ENCODE measurements around the gene PPP2R2D.
"Not testable (repeated sequence)": the region's sequence is repeated elsewhere in the genome, so short reads cannot be mapped to it uniquely, and the experiment has no call there.

PPP2R2D gene

DNA sequence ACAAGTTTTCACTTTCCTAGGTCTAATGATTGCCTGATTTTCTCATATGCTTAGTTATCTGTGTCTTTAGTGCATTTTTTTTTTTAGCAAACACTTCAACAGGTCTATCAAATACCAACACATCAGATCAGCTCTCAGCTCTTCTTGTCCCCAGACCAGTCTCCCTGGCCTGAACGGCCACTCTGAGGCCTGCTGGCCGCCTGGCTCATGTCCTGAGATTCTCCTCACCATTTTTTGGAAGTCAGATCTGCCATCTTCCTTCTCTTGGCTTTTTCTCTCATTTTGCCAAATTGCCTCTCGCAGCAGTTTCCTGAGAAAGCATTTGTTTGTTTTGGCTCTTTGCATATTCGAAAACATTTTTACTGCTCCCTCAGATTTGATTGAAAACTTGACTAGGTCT is 29.3 kb downstream of the PPP2R2D start:
- DNase-seq: no peak

DNA sequence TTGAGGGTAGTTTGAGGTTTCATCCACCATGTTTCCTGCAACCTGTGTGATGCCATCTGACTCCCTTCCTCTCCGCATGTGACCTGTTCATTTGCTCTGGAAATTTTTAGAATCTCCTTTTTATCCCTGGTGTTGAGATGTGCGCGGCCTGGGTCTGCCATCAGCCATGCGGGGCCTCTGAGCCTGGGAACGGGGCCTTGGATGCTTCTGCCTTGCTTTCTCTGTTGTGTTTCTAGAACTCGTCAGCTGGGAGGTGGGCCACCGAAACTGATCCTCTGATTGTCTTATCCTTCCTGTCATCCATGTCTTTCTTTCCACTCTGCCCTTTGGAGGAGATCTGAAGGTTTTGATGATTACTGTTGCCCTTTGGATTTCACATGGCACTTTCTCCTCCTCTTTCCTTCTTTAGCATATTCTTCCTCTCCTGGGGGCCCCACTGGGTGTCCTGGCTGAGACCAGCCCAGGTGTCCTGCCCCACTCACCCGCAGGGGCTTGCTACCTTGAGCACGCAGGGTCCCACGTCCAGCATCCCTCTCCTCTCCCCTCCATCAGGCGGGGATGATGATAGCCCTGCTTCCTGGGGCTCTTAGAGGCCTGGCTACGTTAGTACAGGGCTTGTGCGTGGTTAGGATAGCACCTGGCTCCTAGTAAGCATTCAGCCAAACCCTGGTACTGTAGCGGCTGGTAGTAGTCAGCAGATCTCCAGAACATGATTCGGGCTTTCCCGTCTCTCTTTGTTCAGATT is 29.9 kb downstream of the PPP2R2D start:
- no peak for DNase-seq

DNA sequence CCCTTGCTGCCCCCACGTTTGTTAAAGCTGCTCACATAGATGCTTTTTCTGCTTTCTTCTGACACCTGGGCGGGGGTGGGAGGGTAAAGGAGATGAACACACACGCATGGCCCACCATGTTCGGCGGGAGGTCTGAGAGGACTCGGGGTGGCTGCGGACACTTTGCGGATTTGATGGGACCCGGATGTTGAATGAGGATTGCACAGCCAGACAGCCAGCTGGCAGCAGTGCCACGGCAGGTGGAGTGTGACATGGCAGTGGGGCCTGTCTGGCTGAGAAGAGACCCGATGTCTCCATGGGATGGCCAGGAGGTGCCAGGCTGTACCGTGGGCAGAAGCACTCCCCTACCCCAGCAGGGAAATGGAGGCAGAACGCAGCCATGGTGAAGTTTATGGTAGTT is 31.2 kb downstream of the PPP2R2D start:
- no peak for DNase-seq

DNA sequence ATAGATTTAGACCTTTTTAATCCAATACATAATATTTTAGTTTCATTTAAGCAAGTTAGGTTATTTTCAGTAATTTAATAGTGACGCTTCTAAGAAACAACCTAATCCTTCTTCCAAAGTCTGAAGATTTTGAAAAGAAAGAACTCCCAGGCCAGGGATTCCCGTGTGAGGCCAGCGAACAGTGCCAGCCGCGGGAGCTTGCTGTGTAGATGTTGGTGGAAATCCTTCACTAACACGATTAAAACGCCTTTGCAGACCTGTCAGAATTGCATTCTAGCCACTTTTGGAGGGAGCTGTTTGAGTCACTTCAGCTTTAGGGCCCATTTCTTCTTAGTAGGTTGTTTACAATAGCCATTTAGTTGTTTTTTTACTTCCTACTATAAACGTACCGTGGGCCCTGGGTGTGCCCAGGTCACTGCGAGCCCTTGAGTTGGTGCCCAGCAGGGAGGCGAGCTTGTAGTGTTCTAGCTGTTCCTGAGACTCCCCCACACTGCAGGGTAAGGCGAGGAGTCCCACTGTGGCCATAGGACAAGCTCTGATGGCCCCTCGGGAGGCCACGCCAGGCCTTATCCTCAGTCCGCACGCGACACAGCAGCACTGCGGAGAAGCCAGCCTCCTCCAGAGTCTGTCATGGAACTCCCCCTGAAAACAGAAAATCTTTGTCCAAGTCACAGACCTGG is 32.3 kb downstream of the PPP2R2D start:
- no peak for DNase-seq

DNA sequence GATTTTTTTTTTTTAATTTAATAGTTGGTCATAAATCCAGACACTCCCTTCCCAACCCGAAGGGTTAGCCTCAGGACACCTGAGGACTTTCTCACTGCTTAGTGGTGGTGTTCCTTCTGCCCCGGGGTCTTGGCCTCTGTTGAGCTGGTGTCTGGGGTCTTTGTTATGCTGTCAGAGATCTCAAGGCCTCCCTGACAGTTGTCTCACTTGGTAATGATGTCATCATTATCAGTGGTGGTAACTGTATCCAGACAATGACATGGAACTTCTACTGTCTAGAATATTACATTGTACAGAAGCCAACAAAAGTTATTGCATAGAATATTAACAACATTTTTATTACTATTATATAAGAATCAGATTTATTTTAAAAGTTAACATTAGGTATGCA is 32.9 kb downstream of the PPP2R2D start:
- no peak for DNase-seq

DNA sequence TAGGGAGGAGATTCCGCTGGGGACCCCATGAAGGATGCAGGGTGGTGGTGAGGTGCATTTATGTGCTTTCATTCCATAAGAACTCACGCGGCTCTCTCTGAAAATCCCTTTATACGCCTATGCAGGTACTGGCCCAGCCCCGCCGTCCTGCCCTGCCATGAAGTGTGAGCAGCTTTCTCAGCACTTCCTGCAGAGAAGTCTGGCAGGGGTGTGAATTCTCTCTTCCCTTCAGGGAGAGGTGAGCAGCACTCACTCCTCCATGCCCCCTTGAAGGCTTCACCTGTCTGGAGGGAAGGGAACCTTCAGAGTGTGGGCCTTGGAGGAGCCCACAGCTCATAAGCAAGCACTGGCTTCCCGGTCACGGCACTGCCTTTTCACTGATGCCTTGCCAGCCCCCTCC is 34.0 kb downstream of the PPP2R2D start:
- DNase-seq: no peak

DNA sequence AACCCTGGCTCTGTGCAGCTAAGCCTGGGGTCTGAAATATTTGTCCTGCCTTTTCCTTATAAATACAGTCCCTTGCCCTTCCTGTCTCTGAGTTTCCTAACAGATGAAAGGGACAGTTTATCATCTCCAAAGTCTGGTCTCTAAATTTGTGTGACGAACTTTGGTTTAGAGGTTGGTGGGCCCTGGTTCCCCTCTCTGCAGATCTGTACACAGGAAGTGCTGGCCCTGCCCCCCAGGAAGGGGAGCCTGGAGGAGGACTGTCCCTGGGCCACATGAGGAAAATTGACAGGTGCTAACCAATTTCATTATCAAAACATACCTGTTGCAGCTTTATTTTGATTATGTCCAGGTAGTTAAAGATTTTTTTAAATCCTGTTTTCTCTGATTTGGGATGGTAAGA is 34.5 kb downstream of the PPP2R2D start:
- DNase-seq: no peak

DNA sequence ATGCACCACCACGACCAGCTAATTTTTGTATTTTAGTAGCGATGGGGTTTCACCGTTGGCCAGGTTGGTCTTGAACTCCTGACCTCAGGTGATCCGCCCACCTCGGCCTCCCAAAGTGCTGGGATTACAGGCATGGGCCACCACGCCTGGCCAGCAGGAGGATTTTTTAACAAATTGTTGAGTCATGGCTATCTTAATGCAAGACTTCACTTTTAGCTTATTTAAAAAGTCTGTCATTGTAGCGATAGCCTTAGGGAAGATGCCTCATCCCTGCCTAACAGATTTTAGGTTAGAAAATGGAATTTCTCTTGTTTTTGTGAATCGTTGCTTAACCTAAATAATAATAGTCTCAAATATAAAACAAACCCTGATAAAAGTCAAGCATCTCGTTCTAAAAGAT is 35.5 kb downstream of the PPP2R2D start:
- DNase-seq: no peak

DNA sequence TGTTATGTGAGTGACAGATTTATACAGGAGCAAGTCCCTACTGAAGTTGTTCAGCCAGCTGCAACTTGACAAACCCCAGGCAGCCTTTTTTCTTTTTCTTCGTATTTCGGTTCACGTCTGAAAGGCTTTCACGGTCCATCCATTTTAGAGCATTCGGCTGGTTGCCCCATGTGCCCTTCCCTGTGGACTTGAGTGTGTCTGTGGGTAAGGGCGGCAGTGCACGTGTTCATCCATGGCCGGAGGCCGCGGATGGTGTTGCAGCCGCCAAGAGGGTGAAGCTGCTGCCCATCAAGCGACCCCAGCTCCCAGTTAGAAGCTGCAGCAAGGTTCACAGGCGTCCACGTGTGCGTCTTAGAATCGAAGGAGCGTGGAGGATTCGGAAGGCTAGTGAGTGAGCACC is 35.9 kb downstream of the PPP2R2D start:
- DNase-seq: no peak

DNA sequence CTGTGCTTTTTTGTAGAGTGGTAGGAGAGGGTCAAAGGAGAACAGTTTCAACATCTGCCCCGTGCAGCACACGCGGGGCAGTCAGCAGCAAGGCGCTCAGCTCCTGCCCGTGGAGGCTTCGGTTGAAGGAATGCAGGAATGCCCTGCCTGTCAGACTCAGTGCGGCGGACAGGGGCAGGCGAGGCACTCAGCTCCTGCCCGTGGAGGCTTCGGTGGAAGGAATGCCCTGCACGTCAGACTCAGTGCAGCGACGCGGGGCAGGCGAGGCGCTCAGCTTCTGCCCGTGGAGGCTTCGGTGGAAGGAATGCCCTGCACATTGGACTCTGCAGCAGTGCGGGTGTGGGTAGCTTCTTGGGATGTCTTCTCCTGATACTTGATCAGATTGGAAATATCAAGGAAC is 37.0 kb downstream of the PPP2R2D start:
- no peak for DNase-seq

DNA sequence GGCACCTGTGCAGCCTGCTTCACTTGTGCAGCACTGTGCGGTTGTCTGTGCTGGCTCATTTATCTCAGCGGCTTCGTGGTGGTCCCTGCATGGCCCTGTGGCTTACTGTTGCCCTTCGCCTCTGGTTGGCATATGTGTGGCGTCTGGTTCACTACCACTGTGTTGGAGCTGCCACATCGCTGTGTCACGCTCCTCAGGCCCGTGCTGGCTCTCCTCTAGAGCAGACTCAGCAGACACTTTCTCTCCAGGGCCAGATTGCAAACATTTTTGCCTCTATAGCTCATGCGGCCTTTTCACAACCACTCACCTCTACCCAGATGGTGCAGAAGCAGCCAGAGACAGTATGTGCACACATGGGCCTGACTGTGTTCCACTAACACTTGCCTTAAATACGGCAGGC is 37.9 kb downstream of the PPP2R2D start:
- DNase-seq: no peak

DNA sequence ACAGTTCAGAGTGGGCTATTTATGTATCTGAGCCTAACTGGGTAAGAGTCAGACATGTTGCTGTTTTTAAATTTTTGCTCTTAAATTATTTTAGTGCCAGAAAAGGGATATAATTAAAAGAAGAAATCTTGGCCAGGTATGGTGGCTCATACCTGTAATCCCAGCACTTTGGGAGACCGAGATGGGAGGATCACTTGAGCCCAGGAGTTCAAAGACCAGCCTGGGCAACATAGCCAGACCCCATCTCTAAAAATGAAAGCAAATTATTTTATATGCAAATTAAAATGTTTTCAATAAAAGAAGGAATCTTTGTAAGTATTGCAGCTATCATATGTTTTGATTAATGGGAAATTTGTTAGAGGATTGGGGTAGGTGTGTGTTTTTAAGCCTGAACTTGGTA is 41.6 kb downstream of the PPP2R2D start:
- DNase-seq: no peak

DNA sequence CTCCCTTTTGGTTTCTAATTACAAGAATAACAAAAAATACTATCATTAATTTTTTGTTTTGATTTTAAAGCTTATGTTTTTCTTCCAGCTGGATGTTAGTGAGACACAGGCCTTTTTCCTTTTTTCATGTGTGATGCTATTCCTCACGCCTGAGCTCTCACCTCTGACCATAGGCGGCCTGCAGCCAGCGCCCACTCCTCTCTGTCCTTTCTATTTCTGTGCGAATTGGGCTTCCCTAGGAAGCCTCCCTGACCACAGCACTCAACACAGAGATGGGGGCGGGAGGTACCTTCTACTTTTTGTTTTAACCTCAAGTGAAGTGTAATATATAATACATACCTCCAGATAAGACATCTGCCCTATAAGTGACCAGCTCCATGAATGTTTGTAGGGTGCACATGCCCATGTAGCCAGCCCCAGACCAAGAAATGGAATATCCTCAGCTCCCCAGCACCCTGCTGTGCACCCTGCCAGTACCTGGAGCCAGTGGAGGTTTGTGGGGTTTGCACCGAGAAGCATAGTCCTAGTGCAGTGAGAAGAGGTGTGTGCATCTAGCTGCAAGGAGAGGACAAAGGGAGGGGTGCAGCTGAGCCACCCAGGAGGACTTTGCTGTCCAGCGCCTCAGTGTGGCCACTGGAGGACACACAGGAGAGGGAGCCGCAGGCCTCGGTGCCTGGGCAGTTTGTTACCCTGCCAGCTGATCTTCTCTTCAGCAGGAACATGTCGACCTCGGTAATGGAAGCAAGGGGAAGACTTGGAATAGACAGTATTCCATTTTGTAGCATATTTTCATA is 42.4 kb downstream of the PPP2R2D start:
- no peak for DNase-seq

DNA sequence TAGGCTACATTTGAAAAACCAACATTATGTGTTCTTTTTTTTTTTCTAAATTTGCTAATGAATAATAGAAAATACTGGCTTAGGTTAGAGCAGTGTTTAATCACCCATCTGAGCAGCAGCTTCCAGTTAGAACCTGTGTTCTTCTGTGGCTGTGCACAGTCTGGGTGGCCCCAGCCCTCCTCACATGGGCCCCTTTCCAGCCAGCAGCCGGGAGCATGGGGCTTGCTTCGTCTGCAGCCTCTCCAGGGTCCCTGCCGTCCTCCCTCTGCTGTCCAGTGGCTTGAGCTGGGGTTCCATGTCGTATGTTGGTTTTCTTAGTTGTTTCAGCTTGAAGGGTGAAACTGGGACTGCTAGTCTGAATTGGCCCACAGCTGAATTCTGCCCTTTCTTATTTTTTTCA is 43.6 kb downstream of the PPP2R2D start:
- no peak for DNase-seq

DNA sequence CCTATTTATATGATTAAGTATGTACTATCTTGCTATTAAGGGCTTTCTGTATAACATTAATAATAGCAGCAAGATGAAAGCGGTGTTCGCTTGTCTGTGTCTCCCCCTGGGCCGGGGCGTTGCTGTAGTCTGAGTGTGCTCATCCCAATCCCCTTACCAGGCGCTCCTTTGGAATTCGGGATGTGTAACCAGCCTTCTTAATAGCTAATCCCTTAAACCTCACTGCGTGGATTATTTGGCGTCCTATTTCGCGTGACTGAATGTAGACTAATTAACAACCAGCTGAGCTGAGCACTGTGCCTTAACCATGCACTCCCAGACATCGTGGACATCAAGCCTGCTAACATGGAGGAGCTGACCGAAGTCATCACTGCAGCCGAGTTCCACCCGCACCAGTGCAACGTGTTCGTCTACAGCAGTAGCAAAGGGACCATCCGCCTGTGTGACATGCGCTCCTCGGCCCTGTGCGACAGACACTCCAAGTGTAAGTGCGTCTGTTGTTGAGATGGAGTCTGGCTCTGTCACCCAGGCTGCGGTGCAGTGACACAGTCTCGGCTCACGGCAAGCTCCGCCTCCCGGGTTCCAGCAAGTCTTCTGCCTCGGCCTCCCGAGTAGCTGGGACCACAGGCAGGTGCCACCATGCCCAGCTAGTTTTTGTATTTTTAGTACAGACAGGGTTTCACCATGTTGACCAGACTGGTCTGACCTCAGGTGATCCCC is 44.3 kb downstream of the PPP2R2D start:
- no peak for DNase-seq

DNA sequence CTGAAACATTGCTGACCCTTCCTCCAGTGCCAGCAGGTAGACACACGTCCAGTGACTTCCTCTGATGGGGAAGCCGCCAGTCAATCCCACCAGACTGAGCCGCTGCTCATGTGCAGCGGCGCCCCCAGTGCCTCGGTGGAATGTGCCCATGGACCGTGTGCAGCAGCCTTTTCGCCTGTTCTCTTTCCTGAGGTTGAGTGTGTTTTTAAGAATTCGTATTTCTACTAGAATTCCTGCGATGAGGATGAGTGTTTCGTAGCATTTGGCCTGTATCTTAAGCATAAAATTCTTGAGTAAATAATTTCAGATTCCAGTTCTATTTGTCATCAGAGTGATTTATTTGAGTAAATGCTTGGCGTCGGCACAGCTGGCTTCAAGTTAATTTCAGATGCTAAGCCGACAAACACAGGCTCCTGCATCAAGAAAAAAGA is 45.5 kb downstream of the PPP2R2D start:
- no peak for DNase-seq

DNA sequence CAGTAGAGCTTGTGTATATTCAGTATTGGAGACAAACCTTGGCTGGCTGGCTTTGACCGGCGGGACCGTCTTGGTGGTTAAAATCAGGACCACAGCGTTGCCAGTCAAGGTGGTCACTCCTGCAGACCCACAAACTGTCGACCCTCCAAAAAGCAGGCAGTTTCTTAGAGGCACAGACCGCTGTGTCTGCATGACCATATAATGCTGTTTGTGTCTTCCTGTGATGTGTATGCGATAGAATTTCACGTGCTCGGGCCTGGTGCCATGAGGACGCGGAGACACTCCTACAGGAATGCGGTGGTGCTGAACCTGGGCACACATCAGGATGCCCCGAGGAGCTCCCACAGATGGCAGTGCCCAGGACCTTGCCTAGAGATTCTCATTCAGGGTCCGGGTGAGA is 46.1 kb downstream of the PPP2R2D start:
- no peak for DNase-seq

DNA sequence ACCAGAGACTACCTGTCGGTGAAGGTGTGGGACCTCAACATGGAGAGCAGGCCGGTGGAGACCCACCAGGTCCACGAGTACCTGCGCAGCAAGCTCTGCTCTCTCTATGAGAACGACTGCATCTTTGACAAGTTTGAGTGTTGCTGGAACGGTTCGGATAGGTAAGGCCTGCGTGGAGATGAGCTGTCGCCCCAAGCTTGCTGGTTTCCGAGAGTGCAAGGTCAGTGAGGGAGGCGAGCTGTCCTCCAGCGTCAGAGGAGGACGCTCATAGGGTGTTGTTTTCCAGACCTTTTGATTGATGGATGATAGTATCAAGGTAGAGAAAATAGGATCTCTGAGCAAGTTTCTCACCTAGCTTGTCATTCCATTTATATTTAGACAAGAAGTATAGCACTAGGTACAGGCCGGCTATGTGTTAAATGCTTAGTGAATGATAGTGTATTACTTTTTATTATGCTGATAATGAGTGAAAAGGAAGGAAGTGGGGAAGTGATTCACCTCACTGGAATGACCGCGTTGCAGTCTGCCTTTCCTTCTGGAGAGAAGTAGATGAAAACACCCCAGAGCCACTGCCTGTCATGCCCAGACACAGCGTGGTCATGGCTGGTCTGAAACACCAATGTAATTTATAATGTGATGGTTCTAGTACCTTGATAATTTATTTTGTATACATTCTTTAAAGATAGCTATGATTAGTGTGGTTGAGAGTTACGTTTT is 47.0 kb downstream of the PPP2R2D start:
- DNase-seq: no peak

DNA sequence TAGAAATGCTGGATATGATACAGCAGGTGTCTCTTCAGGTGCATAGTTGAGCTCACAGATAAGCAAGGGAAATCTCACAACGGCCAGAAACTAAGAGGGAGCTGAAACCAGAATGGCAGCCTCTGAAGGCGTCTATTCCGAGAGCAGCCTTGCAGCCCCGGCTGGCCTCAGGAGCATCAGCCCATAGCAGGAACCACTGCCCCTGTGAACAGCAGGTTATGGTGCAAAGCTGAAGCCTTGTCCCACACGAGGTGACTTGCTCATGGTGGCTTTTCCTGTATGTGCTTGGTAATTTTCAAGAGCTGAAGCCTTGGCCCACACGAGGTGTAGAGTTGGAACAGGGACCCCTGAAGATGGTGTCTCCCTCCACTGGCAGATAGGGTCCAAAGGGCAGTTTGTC is 47.7 kb downstream of the PPP2R2D start:
- no peak for DNase-seq

DNA sequence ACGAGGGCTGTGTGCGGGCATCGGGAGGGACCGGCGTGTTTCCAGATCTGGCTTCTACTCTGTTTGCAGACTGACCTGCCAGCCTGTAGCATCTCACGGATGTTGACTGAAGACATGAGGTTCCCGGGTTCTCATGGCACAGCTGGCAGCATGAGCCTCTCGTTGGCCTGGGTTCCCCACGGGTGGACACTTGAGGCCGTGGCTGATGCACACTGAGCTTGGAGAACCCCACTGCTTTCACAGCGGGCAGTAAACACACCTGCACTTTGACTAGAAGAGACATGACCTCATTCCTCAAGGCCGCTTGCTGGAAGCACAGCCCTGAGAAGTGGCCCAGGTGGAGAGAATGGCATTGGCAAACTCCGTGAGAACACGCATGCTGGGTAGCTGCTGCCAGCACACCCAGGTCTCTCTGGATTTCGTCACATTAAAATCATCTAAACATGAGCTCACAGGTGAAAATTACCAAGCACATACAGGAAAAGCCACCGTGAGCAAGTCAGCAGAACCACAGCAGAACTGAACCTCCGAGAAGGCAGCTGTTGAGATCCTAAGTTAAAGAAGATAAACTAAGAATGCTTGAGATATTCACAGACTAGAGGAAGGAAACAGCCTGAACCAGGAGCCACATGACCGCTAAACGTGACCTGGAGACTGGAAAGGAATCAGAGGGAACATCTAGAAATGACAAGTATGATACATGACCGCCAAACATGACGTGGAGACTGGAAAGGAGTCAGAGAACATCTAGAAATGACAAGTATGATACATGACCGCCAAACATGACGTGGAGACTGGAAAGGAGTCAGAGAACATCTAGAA is 48.4 kb downstream of the PPP2R2D start:
- no peak for DNase-seq

DNA sequence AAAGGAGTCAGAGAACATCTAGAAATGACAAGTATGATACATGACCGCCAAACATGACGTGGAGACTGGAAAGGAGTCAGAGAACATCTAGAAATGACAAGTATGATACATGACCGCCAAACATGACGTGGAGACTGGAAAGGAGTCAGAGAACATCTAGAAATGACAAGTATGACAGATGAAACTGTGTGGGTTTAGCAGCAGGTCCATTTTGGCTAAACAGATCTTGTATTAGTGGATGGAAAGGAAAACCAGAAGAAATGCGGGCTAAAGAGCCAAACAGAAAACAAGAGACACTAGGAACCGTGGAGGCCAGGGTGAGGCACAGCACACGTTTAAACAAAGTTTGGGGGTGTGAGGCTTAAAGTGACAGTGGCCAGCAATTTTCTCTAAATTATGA is 49.1 kb downstream of the PPP2R2D start:
- DNase-seq: not testable (repeated sequence)

Measured in COR-L47 (cell line).